DND-41 (cell line): Measurements from ENCODE around the gene LDLRAD2.

Experiments
- ATAC-seq: fragments of 200-7000 bp; cut with Tn5 transposase; 3 replicates; pipeline ENCODE4 v1.9.1; 2021; ENCODE audit warnings: low read depth; ENCODE audit not compliant: insufficient read depth
- DNase-seq: peaks from one replicate; pipeline ENCODE4 v3.0.0-alpha.2; 2020
- H2AFZ ChIP-seq: 2 replicates; pipeline ENCODE4 v1.6.0; 2012; ENCODE audit warnings: low read depth, low read length
- H3K27ac ChIP-seq: 2 replicates; pipeline ENCODE4 v1.5.1; 2012; ENCODE audit warnings: low read length, inconsistent platforms
- H3K27me3 ChIP-seq: fragments of 200-600 bp; sonication (generic); 2 replicates; pipeline ENCODE4 v1.6.0; 2012; ENCODE audit warnings: low read length, mild to moderate bottlenecking, inconsistent platforms; ENCODE audit not compliant: insufficient read depth, poor library complexity
- H3K36me3 ChIP-seq: 2 replicates; pipeline ENCODE4 v1.5.1; 2012; ENCODE audit warnings: low read length, inconsistent platforms; ENCODE audit not compliant: insufficient read depth
- H3K4me1 ChIP-seq: 2 replicates; pipeline ENCODE4 v1.5.1; 2012; ENCODE audit warnings: mild to moderate bottlenecking, low read length; ENCODE audit not compliant: insufficient read depth
- H3K4me2 ChIP-seq: 2 replicates; pipeline ENCODE4 v1.6.0; 2012; ENCODE audit warnings: mild to moderate bottlenecking, moderate library complexity, low read length, inconsistent platforms; ENCODE audit not compliant: insufficient read depth
- H3K4me3 ChIP-seq, 2 experiments: fragments of 200-600 bp in 1 of 2; shearing (Covaris generic) in 1 of 2; 2 replicates each; pipeline ENCODE4 v1.5.1; 2012 to 2016; ENCODE audit warnings: inconsistent platforms in 2 of 2, low read length in 2 of 2, mild to moderate bottlenecking in 2 of 2, low read depth in 1 of 2, moderate library complexity in 1 of 2
- H3K79me2 ChIP-seq: 2 replicates; pipeline ENCODE4 v1.6.0; 2012; ENCODE audit warnings: low read length, inconsistent platforms; ENCODE audit not compliant: insufficient read depth
- H3K9ac ChIP-seq: 2 replicates; pipeline ENCODE4 v1.6.0; 2012; ENCODE audit warnings: low read depth, mild to moderate bottlenecking, inconsistent platforms, low read length, moderate library complexity
- H3K9me3 ChIP-seq: 2 replicates; pipeline ENCODE4 v1.5.1; 2012; ENCODE audit warnings: low read length, moderate library complexity, mild to moderate bottlenecking, inconsistent platforms; ENCODE audit not compliant: insufficient read depth, severe bottlenecking
- H4K20me1 ChIP-seq: 2 replicates; pipeline ENCODE4 v1.6.0; 2012; ENCODE audit warnings: low read length; ENCODE audit not compliant: insufficient read depth
- CTCF ChIP-seq: IDR thresholded peaks from 2 replicates; pipeline ENCODE4 v1.5.1; 2012; ENCODE audit warnings: borderline replicate concordance, low read length, moderate library complexity, mild to moderate bottlenecking; ENCODE audit not compliant: poor library complexity, severe bottlenecking; ENCODE audit errors: extremely low read depth
- EZH2 ChIP-seq: IDR thresholded peaks from 3 replicates; pipeline ENCODE4 v1.6.1; 2012; ENCODE audit warnings: borderline replicate concordance, low read depth, mild to moderate bottlenecking, moderate library complexity, low read length, inconsistent platforms; ENCODE audit not compliant: severe bottlenecking

LDLRAD2 gene

GRCh38 chr1:21811875-21812305, at the start of gene LDLRAD2:
TSS of gene LDLRAD2 (plus strand) at chr1:21812265. CDS start at chr1:21812452, 187 bp downstream.
- peaks cover 3% of the 10 kb centered on the region; the same call in 1 of the 2 replicates for H4K20me1 ChIP-seq
- ATAC-seq (no peak), DNase-seq (no peak)
- H3K9ac ChIP-seq: no peak within 1 kb of the TSS
- H3K27ac ChIP-seq: no peak within 1 kb of the TSS
- no peak within 1 kb of the TSS for H2AFZ ChIP-seq
- no peak within 1 kb of the TSS for H3K4me3 ChIP-seq
- H3K36me3 ChIP-seq: no peaks in the 10 kb centered on the region
- no peaks in the 10 kb centered on the region for H3K9me3 ChIP-seq
- H3K4me1 ChIP-seq: no peaks in the 10 kb centered on the region
- TF ChIP-seq CTCF (no peak), EZH2 (no peak)
- H3K79me2 ChIP-seq: no peaks in the 10 kb centered on the region
- H3K4me2 ChIP-seq: no peak within 1 kb of the TSS
- H3K27me3 ChIP-seq: no peaks in the 10 kb centered on the region

GRCh38 chr1:21763236-21763635, 48.8 kb upstream of the LDLRAD2 start:
- Histone ChIP-seq H3K9me3 (no peaks in the 10 kb centered on the region), H3K36me3 (peaks cover 3% of the 10 kb centered on the region; the same call in 1 of the 2 replicates), H3K4me1 (no peaks in the 10 kb centered on the region), H2AFZ (no peak overlapping the region), H3K4me3 (no peak overlapping the region), H4K20me1 (peaks cover 85% of the 10 kb centered on the region), H3K9ac (no peak overlapping the region), H3K79me2 (peaks cover 99% of the 10 kb centered on the region), H3K27me3 (no peaks in the 10 kb centered on the region), H3K27ac (no peak overlapping the region), H3K4me2 (no peak overlapping the region)
- no peak for TF ChIP-seq EZH2
- no peak for TF ChIP-seq CTCF
- DNase-seq: no peak
- no peak for ATAC-seq

GRCh38 chr1:21763694-21764419, 48.2 kb upstream of the LDLRAD2 start:
- Histone ChIP-seq H3K4me1 (no peaks in the 10 kb centered on the region), H4K20me1 (peaks cover 85% of the 10 kb centered on the region), H2AFZ (no peak overlapping the region), H3K4me3 (no peak overlapping the region), H3K79me2 (peaks cover 99% of the 10 kb centered on the region), H3K27me3 (no peaks in the 10 kb centered on the region), H3K27ac (no peak overlapping the region), H3K4me2 (no peak overlapping the region), H3K9me3 (no peaks in the 10 kb centered on the region), H3K36me3 (peaks cover 3% of the 10 kb centered on the region; the same call in 1 of the 2 replicates), H3K9ac (no peak overlapping the region)
- no peak for ATAC-seq
- no peak for DNase-seq
- TF ChIP-seq CTCF (no peak), EZH2 (no peak)
